HG03108 (cell line): ENCODE data around the gene KCNN3.

Experiments
- ATAC-seq: cut with Tn5 transposase; IDR thresholded peaks from one replicate; pipeline ENCODE4 v1.9.1; 2021; ENCODE audit warnings: moderate library complexity; ENCODE audit not compliant: unreplicated experiment

The KCNN3 gene

DNA sequence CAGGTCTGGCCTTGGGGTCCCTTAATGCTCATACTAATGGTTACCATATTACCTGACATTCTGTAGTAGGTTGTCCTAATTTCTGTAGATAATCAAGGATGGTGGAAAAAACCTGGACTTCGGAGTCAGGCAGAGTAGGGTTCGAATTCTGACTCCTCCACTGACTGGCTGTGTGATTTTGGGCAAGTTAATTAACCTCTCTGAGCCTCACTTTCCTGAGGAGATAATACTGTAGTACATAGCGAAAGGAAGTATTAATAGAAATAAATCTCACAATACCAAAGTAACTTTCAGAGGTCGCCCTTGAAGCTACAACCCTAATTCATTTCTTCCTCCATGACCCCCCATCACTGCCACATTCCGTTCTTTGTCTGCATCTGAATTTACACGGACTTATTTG is 72.9 kb downstream of the KCNN3 start:
- no peak for ATAC-seq

DNA sequence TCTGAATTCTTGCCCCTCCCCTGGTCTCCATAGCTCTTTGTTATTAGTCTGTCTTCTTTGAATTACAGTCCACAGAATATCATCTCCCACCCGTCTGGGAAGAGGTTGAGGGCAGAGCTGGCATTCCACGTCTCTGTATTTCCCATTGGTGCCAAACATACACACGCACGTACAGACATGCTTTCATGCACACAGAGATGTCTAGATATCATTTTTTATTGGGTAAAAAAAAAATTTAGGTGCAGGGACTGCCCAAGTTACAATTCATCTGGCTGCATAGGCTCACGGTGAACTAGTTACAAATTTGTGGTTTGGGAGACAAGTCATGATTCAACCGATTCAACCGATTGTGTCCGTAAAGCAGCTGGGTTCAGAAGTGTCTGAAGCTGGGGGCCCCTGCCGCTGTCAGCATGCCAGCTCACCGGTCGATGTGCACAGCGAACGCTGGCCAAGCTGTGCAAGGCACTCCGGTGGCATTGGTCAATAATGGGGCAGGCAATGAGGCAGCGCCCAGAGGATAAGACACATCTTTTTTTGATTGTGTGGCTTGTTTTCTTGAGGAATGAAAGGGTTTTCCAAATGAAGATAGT is 73.7 kb downstream of the KCNN3 start:
- ATAC-seq, result no peak

DNA sequence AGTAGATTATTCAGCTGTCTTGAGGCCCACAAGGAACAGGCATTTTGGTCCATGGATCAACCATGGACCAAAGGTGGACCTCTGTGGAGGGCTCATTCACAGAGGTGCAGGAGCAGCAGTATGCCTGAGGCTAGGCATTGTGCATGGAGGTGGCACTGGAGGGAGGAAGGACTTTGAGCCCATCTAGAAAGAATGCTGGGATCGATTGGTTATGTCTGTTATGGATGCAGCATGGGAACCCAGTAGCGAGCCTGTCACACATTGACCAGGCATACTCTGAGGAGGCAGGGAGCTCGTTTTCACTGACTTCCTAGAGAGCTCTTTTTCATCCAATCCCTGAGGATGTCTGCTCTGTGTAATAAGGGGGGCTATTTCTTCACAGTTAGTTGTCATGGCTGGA is 75.5 kb downstream of the KCNN3 start:
- ATAC-seq, result no peak

DNA sequence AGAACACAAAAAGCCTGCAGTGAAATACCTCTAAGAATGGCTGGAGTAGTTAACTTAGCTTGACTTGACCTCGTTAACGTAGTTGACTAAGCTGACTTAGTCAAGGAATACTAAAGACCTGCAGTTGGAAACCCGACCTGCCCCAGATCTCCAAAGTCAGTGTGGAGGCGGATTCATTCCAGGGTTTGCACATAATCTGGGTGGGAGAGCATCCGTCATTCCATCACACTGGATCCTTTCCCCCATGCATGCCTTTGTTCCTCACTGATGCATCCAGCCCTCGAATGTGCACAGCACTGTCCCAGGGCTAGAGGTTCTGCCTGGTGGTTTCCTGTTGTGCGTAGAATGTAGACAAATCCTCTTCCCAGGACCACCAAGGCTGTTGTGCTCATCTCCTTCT is 76.4 kb downstream of the KCNN3 start:
- no peak for ATAC-seq

DNA sequence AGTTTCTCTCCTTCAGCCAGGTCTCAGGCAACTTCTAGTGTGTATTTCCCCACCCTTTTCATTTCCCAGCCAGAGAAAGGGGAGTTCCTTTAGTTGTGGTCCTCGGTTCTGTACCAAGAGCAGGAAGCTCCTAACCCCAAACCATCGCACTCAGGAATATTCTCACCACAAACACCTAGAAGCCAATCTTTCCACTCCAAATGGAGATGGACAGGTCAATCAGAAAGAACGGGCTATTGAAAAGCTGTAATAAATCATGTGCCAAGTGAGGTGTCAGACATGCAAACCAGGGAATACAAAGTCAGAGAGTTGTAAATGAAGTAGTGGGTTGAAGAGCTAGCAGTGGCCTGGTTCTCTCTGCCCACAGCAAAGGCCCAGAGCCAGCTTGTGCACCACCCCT is 77.2 kb downstream of the KCNN3 start:
- ATAC-seq, result no peak

DNA sequence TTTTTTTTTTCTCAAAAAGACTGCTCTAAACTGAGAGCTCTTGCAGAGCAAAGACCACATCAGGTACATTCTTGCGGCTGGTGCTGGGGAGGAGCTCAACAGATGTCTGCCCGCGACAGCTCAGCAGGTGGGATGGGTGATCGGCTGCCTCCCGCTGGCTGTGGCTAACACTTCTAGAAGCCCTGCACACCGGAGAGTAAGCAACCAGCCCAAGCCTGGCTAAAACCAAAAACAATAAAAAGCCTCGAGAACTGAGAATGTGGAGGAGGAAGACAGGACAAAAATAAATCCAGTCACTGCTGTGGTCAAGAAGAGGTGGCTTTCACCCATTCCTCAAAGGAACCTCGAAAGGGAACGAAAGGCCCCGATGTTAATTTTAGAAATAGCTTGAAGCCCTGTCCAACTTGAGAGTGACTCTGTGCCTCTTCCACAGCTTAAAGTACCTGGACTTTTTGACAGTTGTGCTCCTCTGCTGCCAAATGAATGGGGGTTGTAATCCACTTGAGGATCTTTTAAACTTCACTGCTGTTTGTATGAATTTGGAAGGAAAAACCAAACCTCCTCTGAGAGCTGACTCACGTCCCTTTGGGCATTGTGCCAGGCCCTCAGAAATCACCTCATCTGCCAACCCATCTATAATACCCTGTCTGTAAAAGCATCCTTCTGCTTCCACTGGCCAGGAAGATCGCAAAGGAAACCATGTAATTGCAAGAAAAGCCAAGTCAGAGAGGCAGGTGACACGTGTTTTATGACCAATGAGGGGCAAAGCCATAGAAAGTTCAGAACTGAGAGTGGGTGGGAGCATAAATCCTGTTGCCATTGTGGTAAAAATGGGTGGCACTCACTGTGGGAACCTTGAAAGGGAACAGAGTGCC is 78.6 kb downstream of the KCNN3 start:
- peak; percentile 73 for ATAC-seq

GRCh38 chr1:154788886-154789285 is 81.2 kb downstream of the KCNN3 start:
- ATAC-seq, result no peak

- no peak for ATAC-seq
Observed at GRCh38 chr1:154788110-154788870, 81.8 kb downstream of the KCNN3 start.

DNA sequence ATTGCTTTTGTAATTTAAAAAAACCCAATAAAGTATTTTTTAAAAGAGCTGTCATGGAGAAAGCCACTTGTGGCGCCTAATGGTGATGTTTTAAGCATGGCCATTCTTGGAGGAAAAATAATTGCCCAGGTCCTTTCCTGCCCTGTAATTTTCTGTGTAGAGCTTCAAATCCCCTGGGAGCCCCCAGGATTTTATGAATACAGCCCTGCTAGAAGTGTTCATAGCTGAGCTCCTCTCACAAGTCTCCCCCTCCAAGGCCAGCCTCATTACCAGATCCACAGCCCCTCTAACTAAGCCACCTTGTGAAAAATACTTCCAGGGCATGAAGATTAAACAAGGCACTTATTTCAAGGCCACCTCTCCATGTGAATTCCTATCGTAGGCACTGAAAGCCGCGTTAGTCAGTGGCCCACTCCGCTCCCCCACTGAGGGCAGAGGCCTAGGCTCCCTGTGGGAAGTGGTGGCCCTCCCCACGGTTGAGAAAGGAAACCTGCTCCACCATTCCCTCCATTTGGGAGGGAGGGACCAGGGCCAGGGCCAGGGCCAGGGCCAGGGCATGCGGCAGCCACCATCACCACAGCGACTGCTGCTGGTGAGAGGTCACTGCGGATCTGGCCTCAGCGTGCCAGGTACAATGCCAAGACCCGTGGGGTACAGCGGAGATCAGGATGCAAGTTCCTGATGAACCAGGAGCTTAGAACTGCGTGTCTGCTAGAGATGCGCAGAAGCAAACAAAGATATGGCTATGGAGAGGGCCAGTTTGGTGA is 83.1 kb downstream of the KCNN3 start:
- ATAC-seq, result no peak

DNA sequence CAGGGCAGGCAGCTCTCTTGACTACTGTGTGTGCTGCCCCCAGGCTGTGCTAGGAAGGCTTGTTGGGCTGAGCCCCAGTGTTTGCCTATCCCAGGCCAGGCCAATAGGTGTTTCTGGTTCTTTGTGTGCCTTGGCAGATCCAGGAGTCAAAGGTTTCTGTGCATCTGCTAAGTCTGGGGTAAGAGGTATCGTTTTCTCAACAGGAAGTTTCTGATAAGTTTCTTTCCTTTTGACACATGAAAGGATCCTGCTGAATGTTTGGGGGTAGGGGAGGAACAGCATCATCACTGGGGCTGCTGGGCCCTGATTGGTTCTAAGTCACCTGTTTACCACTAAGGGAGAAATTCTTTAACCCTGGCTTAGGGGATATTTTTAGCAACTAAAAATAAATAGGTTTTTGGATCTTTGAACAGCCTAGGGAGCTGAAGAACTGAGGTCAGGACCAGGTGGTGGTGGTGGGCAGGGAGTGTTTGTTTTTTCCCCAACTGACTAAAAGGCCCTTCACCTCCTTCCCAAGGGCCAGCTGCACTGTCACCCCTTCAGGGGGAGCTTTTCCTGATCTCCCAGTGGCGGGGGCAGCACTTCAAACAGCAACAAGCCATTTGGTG is 85.1 kb downstream of the KCNN3 start:
- peak; percentile 76 for ATAC-seq

DNA sequence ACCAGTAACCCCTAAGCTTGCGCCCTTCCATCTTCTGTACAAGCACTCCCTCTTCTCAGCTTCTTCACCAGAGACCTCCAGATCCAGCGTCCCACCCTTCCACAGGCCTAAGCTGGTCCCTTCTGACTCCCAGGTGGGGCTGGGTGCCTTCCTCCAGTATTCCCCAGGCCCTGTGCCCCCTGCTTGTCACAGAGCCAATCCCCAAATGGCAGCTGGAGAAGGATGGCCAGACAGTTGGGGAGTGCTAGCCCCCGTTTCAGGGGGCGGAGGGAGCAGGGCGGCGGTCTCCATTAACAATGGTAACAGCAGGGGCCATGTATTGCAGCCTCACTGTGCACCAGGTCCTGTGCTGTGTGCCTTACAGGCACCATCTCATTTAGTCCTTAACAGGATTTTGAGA is 85.7 kb downstream of the KCNN3 start:
- no peak for ATAC-seq

GRCh38 chr1:154783976-154784375 is 86.1 kb downstream of the KCNN3 start:
- ATAC-seq, result no peak

GRCh38 chr1:154780541-154780940 is 89.5 kb downstream of the KCNN3 start:
- no peak for ATAC-seq

DNA sequence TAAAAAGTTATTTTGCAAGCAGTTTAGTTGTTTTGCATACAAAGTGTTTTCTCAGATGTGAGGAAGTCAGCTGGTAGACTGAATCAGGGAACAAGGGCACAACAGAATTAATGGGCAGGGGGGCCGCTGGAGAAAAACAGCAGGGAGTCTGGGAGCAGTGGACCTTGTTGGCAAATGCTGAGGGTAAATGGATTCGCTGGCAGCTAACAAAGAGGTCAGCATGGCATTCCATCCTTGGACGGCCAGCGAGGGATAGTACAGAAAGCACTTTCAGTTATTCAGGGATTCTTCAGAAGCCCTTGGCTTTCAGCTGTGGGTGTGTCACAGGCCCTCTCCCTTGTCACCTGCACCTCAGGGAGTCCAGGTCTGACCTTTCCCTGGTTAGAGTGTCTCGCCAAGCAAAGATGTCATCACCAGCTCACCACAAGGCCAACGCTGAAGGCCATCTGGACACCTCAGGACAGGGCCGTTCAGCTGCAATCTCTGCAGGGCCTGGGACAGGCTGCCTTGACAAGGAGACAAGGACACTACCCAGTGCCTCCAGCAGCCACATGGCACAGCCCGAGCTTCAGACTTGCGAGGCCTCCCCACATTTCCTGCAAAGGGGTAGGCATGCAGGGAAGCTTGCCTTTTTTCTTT is 90.4 kb downstream of the KCNN3 start:
- ATAC-seq, result no peak

GRCh38 chr1:154778944-154779343 is 91.1 kb downstream of the KCNN3 start:
- no peak for ATAC-seq

GRCh38 chr1:154778275-154778674 is 91.8 kb downstream of the KCNN3 start:
- ATAC-seq, result no peak

- ATAC-seq, result no peak
Observed at GRCh38 chr1:154777781-154778180, 92.3 kb downstream of the KCNN3 start.

DNA sequence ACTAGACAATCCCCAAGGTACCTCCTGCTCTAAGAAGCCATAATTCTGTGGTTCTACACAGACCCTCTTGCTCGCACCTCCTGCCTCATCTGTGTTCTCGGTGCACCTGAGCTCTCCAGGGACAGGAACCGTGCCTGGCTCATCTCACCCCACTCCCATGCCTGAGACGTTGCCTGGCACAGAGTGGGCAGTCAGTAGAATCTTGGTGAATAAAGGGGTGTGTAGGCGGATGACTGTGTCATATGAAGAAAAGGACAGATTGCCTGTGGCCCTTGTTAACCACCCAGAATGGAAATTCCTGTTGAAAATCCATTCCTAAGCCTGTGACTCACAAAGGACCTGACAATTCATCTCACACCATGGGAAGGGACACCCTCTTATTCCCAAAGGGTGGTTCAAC is 92.9 kb downstream of the KCNN3 start:
- no peak for ATAC-seq

DNA sequence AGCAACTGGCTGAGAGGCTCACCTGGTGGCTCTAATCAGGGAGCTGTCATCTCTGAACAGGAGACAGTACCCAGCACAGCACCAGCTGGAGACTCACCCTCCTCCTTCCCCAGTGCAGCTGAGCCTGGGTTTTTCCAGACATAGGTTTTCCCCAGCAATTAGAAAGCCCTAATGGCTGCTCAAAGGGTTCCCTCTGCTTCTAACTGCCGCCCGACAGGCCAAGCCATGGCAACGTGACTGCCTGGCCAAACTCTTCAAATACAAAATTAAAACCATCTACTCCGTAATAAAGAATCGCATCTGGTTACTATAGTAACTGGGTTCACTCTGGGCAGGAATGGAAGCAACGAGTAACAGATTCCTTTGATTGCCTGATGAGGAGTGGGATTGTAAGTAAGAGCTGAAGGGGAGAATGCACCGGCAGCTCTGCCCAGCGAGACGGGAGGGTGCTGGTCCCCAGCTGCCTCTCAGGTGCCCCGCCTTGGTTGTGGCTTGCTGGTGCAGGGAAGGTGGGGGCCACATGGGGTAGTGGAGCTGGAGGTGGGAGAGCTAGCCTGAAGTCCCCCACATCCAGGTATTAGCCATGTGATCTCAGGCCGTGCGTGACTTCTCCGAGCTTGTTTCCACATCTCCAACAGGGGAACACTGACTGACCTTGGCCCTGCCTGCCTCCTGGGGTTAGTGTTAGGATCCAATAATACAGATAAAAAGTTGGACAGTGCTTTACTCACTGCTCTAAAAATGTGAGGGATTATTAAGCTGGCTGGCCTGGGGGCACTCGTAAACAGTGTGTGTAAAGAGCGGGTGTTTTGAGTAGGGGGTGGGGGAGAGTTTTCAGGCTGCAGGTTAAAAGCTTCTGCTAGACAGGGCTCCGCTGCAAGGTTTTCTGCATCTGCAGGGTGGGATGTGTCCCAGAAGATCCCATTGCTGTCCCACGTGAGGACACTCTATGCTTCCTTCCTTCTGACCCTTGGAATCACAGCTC is 94.2 kb downstream of the KCNN3 start:
- no peak for ATAC-seq
